Upper lobe of left lung (tissue), 4 donors: ENCODE results near the gene ADGRE2.

Experiments used
- EP300 ChIP-seq, 4 donors: sonication (generic); formaldehyde crosslinking; IDR thresholded peaks; one replicate each; pipeline ENCODE4 v1.5.1; 2017; ENCODE audit warnings: antibody characterized with exemption in 4 of 4, control low read depth in 2 of 4
- POLR2A ChIP-seq, 4 donors: fragments of 450-650 bp; IDR thresholded peaks; one replicate each; pipeline ENCODE4 v1.5.1; 2016 to 2017; ENCODE audit warnings: antibody characterized with exemption in 4 of 4, mild to moderate bottlenecking in 2 of 4
- TF ChIP-seq, protein P1 (sequence below), 6 experiments: fragments of 450-650 bp in 4 of 6; fragments of 200-600 bp in 2 of 6; sonication (generic) in 2 of 6; IDR thresholded peaks; one replicate each; pipeline ENCODE4 v1.5.1; 2016 to 2019; ENCODE audit warnings: antibody characterized with exemption in 6 of 6

DNA sequence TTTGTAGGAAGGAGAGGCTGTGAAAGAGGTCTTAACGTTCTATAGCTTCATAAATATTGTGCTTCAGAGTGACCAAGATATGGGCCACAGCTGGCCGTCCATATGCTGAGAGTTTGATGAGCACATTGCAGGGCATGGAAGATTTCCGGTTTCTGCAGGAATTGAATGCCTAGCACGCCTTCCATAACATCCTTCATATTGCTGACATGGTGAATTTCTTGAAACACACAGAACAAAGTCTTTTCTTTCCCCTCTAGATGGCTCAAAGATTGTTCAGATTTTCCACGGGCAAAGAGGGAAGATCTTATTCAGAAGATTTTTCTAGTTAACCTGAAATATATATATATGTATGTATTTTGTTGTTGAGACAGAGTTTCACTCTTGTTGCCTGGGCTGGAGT is 42.4 kb downstream of the ADGRE2 start:
- TF ChIP-seq, protein P1, sequence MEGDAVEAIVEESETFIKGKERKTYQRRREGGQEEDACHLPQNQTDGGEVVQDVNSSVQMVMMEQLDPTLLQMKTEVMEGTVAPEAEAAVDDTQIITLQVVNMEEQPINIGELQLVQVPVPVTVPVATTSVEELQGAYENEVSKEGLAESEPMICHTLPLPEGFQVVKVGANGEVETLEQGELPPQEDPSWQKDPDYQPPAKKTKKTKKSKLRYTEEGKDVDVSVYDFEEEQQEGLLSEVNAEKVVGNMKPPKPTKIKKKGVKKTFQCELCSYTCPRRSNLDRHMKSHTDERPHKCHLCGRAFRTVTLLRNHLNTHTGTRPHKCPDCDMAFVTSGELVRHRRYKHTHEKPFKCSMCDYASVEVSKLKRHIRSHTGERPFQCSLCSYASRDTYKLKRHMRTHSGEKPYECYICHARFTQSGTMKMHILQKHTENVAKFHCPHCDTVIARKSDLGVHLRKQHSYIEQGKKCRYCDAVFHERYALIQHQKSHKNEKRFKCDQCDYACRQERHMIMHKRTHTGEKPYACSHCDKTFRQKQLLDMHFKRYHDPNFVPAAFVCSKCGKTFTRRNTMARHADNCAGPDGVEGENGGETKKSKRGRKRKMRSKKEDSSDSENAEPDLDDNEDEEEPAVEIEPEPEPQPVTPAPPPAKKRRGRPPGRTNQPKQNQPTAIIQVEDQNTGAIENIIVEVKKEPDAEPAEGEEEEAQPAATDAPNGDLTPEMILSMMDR (IDR thresholded peaks at IDR 0.05) = no peak
- TF ChIP-seq POLR2A (IDR thresholded peaks at IDR 0.05) = no peak
- no peak for TF ChIP-seq EP300 (IDR thresholded peaks at IDR 0.05)
